ENCODE results near the gene CEP170. TPM values are rescaled to one million over a fixed set of nuclear protein-coding genes. Genes with fewer than 3 reads are reported as not detected.

CEP170 gene
- total and polyA plus RNA-seq, 10 of the 15 experiments (the other 5 are each of a cell fraction or from before 2014, with no cell fraction given): 15.0 to 67.3 (median 40.2) TPM

DNA sequence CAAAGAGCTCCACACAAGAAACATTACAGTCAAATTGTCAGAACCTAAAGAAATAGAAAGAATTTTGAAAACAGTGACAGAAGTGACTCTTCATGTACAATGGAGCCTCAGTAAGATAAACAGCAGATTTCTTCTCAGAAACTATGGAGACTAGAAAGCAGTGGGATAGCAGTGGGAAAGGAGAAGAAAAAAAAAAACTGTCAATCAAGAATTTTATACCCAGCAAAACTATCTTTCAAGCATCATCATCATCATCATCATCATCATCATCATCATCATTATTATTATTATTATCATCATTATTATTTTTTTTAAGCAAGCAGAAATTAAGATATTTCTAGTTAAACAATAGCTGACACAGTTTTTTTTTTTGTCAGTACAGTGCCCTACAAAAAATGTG is 24.2 kb downstream of the CEP170 start:
- no peak overlapping the region for H2AFZ ChIP-seq (ENCODE audit: control insufficient read depth, low read depth, low read length)
- POLR2A ChIA-PET: interaction anchor here (0.6 kb wide), 1 partner anchor 1060 kb away, joined by 3 read pairs; no protein-coding TSS in a partner anchor
- SMC1A ChIA-PET (ENCODE audit: uncharacterized antibody, unreplicated experiment): interaction anchor here (0.7 to 1.3 kb wide), 3 partner anchors 18 to 23 kb away, joined by 3 to 4 read pairs (median 3); no protein-coding TSS in a partner anchor
- no peak for TF ChIP-seq FOXK2 (IDR thresholded peaks at IDR 0.05)
- peak; percentile 99 for TF ChIP-seq CBX5 (IDR thresholded peaks at IDR 0.05; ENCODE audit: low read depth)
- TF ChIP-seq ZNF384 (IDR thresholded peaks at IDR 0.05; ENCODE audit: borderline replicate concordance, low read depth, low read length): no peak
- TF ChIP-seq, protein P1, sequence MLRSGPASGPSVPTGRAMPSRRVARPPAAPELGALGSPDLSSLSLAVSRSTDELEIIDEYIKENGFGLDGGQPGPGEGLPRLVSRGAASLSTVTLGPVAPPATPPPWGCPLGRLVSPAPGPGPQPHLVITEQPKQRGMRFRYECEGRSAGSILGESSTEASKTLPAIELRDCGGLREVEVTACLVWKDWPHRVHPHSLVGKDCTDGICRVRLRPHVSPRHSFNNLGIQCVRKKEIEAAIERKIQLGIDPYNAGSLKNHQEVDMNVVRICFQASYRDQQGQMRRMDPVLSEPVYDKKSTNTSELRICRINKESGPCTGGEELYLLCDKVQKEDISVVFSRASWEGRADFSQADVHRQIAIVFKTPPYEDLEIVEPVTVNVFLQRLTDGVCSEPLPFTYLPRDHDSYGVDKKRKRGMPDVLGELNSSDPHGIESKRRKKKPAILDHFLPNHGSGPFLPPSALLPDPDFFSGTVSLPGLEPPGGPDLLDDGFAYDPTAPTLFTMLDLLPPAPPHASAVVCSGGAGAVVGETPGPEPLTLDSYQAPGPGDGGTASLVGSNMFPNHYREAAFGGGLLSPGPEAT (IDR thresholded peaks at IDR 0.05; ENCODE audit: low read depth): peak; percentile 49; the same call in 1 of the 2 replicates
- TF ChIP-seq IKZF1 (conservative IDR thresholded peaks at IDR 0.05): no peak
- no peak for TF ChIP-seq ASH2L (IDR thresholded peaks at IDR 0.05; ENCODE audit: borderline replicate concordance, low read depth)
- TF ChIP-seq, protein P2, sequence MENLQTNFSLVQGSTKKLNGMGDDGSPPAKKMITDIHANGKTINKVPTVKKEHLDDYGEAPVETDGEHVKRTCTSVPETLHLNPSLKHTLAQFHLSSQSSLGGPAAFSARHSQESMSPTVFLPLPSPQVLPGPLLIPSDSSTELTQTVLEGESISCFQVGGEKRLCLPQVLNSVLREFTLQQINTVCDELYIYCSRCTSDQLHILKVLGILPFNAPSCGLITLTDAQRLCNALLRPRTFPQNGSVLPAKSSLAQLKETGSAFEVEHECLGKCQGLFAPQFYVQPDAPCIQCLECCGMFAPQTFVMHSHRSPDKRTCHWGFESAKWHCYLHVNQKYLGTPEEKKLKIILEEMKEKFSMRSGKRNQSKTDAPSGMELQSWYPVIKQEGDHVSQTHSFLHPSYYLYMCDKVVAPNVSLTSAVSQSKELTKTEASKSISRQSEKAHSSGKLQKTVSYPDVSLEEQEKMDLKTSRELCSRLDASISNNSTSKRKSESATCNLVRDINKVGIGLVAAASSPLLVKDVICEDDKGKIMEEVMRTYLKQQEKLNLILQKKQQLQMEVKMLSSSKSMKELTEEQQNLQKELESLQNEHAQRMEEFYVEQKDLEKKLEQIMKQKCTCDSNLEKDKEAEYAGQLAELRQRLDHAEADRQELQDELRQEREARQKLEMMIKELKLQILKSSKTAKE (IDR thresholded peaks at IDR 0.05; ENCODE audit: low read depth, poor library complexity, severe bottlenecking): peak; percentile 76
- no peak for TF ChIP-seq GABPA (IDR thresholded peaks at IDR 0.05; ENCODE audit: low read depth)
- peak; percentile 60 for TF ChIP-seq KLF5 (IDR thresholded peaks at IDR 0.05; ENCODE audit: partially characterized antibody)
- TF ChIP-seq, protein P3, sequence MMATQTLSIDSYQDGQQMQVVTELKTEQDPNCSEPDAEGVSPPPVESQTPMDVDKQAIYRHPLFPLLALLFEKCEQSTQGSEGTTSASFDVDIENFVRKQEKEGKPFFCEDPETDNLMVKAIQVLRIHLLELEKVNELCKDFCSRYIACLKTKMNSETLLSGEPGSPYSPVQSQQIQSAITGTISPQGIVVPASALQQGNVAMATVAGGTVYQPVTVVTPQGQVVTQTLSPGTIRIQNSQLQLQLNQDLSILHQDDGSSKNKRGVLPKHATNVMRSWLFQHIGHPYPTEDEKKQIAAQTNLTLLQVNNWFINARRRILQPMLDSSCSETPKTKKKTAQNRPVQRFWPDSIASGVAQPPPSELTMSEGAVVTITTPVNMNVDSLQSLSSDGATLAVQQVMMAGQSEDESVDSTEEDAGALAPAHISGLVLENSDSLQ (IDR thresholded peaks at IDR 0.05): peak; percentile 82
- H3K9me3 ChIP-seq (replicated peaks; ENCODE audit: control insufficient read depth, insufficient read depth, low read length): peaks cover 42% of the 10 kb centered on the region
- H3K27ac ChIP-seq (ENCODE audit: control insufficient read depth, insufficient read depth): no peak overlapping the region
- ATAC-seq (no peak), FAIRE-seq (no peak), DNase-seq (ENCODE audit: low read depth, low spot score) (no peak)
- H3K36me3 ChIP-seq (ENCODE audit: control insufficient read depth in 2 of 2, insufficient read depth in 2 of 2, low read length in 1 of 2): peaks cover 0 to 6% of the 10 kb centered on the region in 2 experiments; a peak in 2 of 4 replicates
- H3K79me2 ChIP-seq (ENCODE audit: control insufficient read depth, insufficient read depth, low read length): peaks cover 38% of the 10 kb centered on the region
- no peak overlapping the region for H3K4me3 ChIP-seq
- intact Hi-C loops (cut with micrococcal nuclease; ENCODE audit: unreplicated experiment) (no loop called here), in situ Hi-C loops (cut with MboI) (no loop called here)
- H3K9ac ChIP-seq (ENCODE audit: control insufficient read depth, insufficient read depth, low read length): no peak overlapping the region
- no TSS peak for BruUV-seq (replicated peaks)
- RAD21 ChIA-PET (ENCODE audit: unreplicated experiment): interaction anchor here (1.7 kb wide), 1 partner anchor 24 kb away, joined by 4 read pairs; the partner anchor contains the start of genes CEP170 and SDCCAG8
- H3K27me3 ChIP-seq (replicated peaks in 1 of 2; ENCODE audit: control insufficient read depth in 2 of 2, insufficient read depth in 2 of 2, low read length in 1 of 2): no peaks in the 10 kb centered on the region
- CTCF ChIA-PET: interaction anchor here (0.6 to 1.7 kb wide), 2 partner anchors 12 to 70 kb away, joined by 3 to 6 read pairs; no protein-coding TSS in a partner anchor
- H3K4me2 ChIP-seq (ENCODE audit: control insufficient read depth, insufficient read depth): no peak overlapping the region
- H3K4me1 ChIP-seq (ENCODE audit: control insufficient read depth, insufficient read depth, low read length): no peaks in the 10 kb centered on the region
- no peaks in the 10 kb centered on the region for H4K20me1 ChIP-seq (ENCODE audit: control insufficient read depth, insufficient read depth)
